Osteoblast (primary cell): Measurements from ENCODE around the gene CHST15. TPM values are rescaled to one million over a fixed set of nuclear protein-coding genes. Genes with fewer than 3 reads are reported as not detected.

Experiments
- DNase-seq: peaks from one replicate; pipeline ENCODE4 v3.0.0; 2011; ENCODE audit warnings: low spot score, mixed read lengths; ENCODE audit not compliant: insufficient read length; ENCODE audit errors: missing footprints
- H2AFZ ChIP-seq: 2 replicates; pipeline ENCODE4 v1.6.0; 2011; ENCODE audit warnings: mild to moderate bottlenecking, low read length
- H3K27ac ChIP-seq: 2 replicates; pipeline ENCODE4 v1.5.1; 2011; ENCODE audit warnings: mild to moderate bottlenecking, low read depth, low read length, moderate library complexity
- H3K27me3 ChIP-seq: 2 replicates; pipeline ENCODE4 v1.6.0; 2012; ENCODE audit warnings: mild to moderate bottlenecking, control low read depth, inconsistent platforms, low read length, moderate library complexity; ENCODE audit not compliant: insufficient read depth
- H3K36me3 ChIP-seq: 2 replicates; pipeline ENCODE4 v1.5.1; 2011; ENCODE audit warnings: mild to moderate bottlenecking, low read length, control low read depth, moderate library complexity; ENCODE audit not compliant: insufficient read depth
- H3K4me1 ChIP-seq: 2 replicates; pipeline ENCODE4 v1.5.1; 2011; ENCODE audit warnings: mild to moderate bottlenecking, low read length, control low read depth, moderate library complexity; ENCODE audit not compliant: insufficient read depth
- H3K4me2 ChIP-seq: 2 replicates; pipeline ENCODE4 v1.6.0; 2011; ENCODE audit warnings: mild to moderate bottlenecking, low read length; ENCODE audit not compliant: insufficient read depth
- H3K4me3 ChIP-seq: fragments of 200-600 bp; sonication (generic); 3 replicates; pipeline ENCODE4 v1.5.1; 2012; ENCODE audit warnings: mild to moderate bottlenecking, low read length, inconsistent platforms; ENCODE audit not compliant: insufficient read depth
- H3K79me2 ChIP-seq: 2 replicates; pipeline ENCODE4 v1.6.0; 2012; ENCODE audit warnings: mild to moderate bottlenecking, low read length, control low read depth, inconsistent platforms; ENCODE audit not compliant: insufficient read depth
- H3K9me3 ChIP-seq: 2 replicates; pipeline ENCODE4 v1.5.1; 2011; ENCODE audit warnings: low read depth, low read length, control low read depth
- H4K20me1 ChIP-seq: 2 replicates; pipeline ENCODE4 v1.6.0; 2012; ENCODE audit warnings: mild to moderate bottlenecking, low read length, control low read depth; ENCODE audit not compliant: insufficient read depth
- CTCF ChIP-seq: IDR thresholded peaks from 2 replicates; pipeline ENCODE4 v1.5.1; 2011; ENCODE audit warnings: mild to moderate bottlenecking, low read depth, low read length, moderate library complexity; ENCODE audit errors: extremely low read depth
- total RNA-seq: library from RNA; depleted of rRNA; stranded (reverse); fragments of >200 nt; gene quantifications from 2 replicates; pipeline ENCODE4 v1.2.3, GENCODE V29; 2012

The CHST15 gene
- total RNA-seq, 1 donor = 22.8 TPM

- Histone ChIP-seq H3K79me2 (no peaks in the 10 kb centered on the region), H3K9me3 (no peaks in the 10 kb centered on the region), H3K4me3 (no peak overlapping the region), H3K4me1 (no peaks in the 10 kb centered on the region), H3K27me3 (peaks cover 7% of the 10 kb centered on the region), H2AFZ (no peak overlapping the region), H3K27ac (no peak overlapping the region), H4K20me1 (no peaks in the 10 kb centered on the region), H3K36me3 (no peaks in the 10 kb centered on the region), H3K4me2 (no peak overlapping the region)
- no peak for TF ChIP-seq CTCF
- no peak for DNase-seq
Observed at GRCh38 chr10:124132306-124132705, 38.9 kb upstream of the CHST15 start.

- no peak overlapping the region for H3K4me2 ChIP-seq
- H3K36me3 ChIP-seq = no peaks in the 10 kb centered on the region
- TF ChIP-seq CTCF = no peak
- H3K79me2 ChIP-seq = no peaks in the 10 kb centered on the region
- no peaks in the 10 kb centered on the region for H3K4me1 ChIP-seq
- H3K27me3 ChIP-seq = peaks cover 7% of the 10 kb centered on the region
- no peak overlapping the region for H3K4me3 ChIP-seq
- H4K20me1 ChIP-seq = no peaks in the 10 kb centered on the region
- H3K9me3 ChIP-seq = no peaks in the 10 kb centered on the region
- no peak for DNase-seq
- no peak overlapping the region for H2AFZ ChIP-seq
- no peak overlapping the region for H3K27ac ChIP-seq
Observed at GRCh38 chr10:124131172-124131571, 37.8 kb upstream of the CHST15 start.

GRCh38 chr10:124130198-124130900, 37.0 kb upstream of the CHST15 start:
- H3K36me3 ChIP-seq = no peaks in the 10 kb centered on the region
- no peaks in the 10 kb centered on the region for H3K9me3 ChIP-seq
- H3K27me3 ChIP-seq = peaks cover 7% of the 10 kb centered on the region
- H3K79me2 ChIP-seq = no peaks in the 10 kb centered on the region
- no peak overlapping the region for H3K4me2 ChIP-seq
- H3K4me1 ChIP-seq = no peaks in the 10 kb centered on the region
- H4K20me1 ChIP-seq = no peaks in the 10 kb centered on the region
- no peak overlapping the region for H3K27ac ChIP-seq
- no peak overlapping the region for H2AFZ ChIP-seq
- no peak for TF ChIP-seq CTCF
- H3K4me3 ChIP-seq = no peak overlapping the region
- peak; percentile 54 for DNase-seq

GRCh38 chr10:124129471-124129870, 36.1 kb upstream of the CHST15 start:
- H3K4me3 ChIP-seq = no peak overlapping the region
- no peak for DNase-seq
- H3K36me3 ChIP-seq = no peaks in the 10 kb centered on the region
- no peak overlapping the region for H3K4me2 ChIP-seq
- no peak for TF ChIP-seq CTCF
- H2AFZ ChIP-seq = no peak overlapping the region
- no peaks in the 10 kb centered on the region for H3K9me3 ChIP-seq
- H3K4me1 ChIP-seq = no peaks in the 10 kb centered on the region
- peaks cover 7% of the 10 kb centered on the region for H3K27me3 ChIP-seq
- no peaks in the 10 kb centered on the region for H4K20me1 ChIP-seq
- no peaks in the 10 kb centered on the region for H3K79me2 ChIP-seq
- no peak overlapping the region for H3K27ac ChIP-seq
